GM12878 (cell line): ENCODE data around the gene ANKRD65. TPM values are rescaled to one million over a fixed set of nuclear protein-coding genes. Genes with fewer than 3 reads are reported as not detected.

Experiments
- ATAC-seq: fragments of 200-7000 bp; cut with Tn5 transposase; 3 replicates; pipeline ENCODE4 v1.9.1; 2020; ENCODE audit warnings: mild to moderate bottlenecking, moderate library complexity
- BruUV-seq: library from RNA; stranded (reverse); fragments of 400-500 nt; replicated peaks from 2 replicates; lab custom pipeline; 2021; lab: Mats Ljungman, UMichigan
- CTCF ChIA-PET: fragments of 300-600 bp; sonication (Branson Sonifier 250); formaldehyde crosslinking; extraction: SDS; loops from one replicate; lab custom pipeline; 2021; ENCODE audit warnings: inconsistent platforms; lab: Yijun Ruan, JAX
- POLR2A ChIA-PET: fragments of 350-600 bp; formaldehyde crosslinking; extraction: SDS; loops from one replicate; lab custom pipeline; 2021; ENCODE audit warnings: inconsistent platforms; lab: Charles Lee
- RAD21 ChIA-PET: fragments of 300-600 bp; sonication (Branson Sonifier 250); formaldehyde crosslinking; loops from one replicate; lab custom pipeline; 2023; ENCODE audit warnings: antibody characterized with exemption; ENCODE audit not compliant: unreplicated experiment; lab: Charles Lee
- SMC1A ChIA-PET: fragments of 300-600 bp; sonication (Branson Sonifier 250); formaldehyde crosslinking; loops from one replicate; lab custom pipeline; 2023; ENCODE audit not compliant: unreplicated experiment, uncharacterized antibody; lab: Charles Lee
- DNase-seq: peaks from one replicate; pipeline ENCODE4 v3.0.0-alpha.2; 2011; ENCODE audit warnings: low read depth, low spot score
- FAIRE-seq: peaks from 3 replicates; lab custom pipeline; 2011; peaks lifted over from hg19 to GRCh38; lab: Jason Lieb, UNC
- H2AFZ ChIP-seq: 2 replicates; pipeline ENCODE4 v1.6.0; 2011; ENCODE audit warnings: low read depth, low read length, control low read depth; ENCODE audit not compliant: control insufficient read depth
- H3K27ac ChIP-seq: 2 replicates; pipeline ENCODE4 v1.5.1; 2011; ENCODE audit warnings: control low read depth; ENCODE audit not compliant: control insufficient read depth, insufficient read depth
- H3K27me3 ChIP-seq, 2 experiments: replicated peaks in 1 of 2; 2 replicates each; pipeline versions ENCODE4 v1.6.0 to v1.6.1; 2011; ENCODE audit warnings: low read length in 1 of 2; ENCODE audit not compliant: control insufficient read depth in 2 of 2, insufficient read depth in 2 of 2
- H3K36me3 ChIP-seq, 2 experiments: 2 replicates each; pipeline ENCODE4 v1.5.1; 2011; ENCODE audit warnings: low read length in 1 of 2; ENCODE audit not compliant: control insufficient read depth in 2 of 2, insufficient read depth in 2 of 2
- H3K4me1 ChIP-seq: 2 replicates; pipeline ENCODE4 v1.6.1; 2011; ENCODE audit warnings: mild to moderate bottlenecking, low read length, moderate library complexity, mixed read lengths; ENCODE audit not compliant: control insufficient read depth, insufficient read depth
- H3K4me2 ChIP-seq: 2 replicates; pipeline ENCODE4 v1.6.0; 2011; ENCODE audit warnings: control low read depth; ENCODE audit not compliant: control insufficient read depth, insufficient read depth
- H3K4me3 ChIP-seq: fragments of 200-600 bp; sonication (generic); 2 replicates; pipeline ENCODE4 v1.5.1; 2016
- H3K79me2 ChIP-seq: 2 replicates; pipeline ENCODE4 v1.6.0; 2011; ENCODE audit warnings: low read length; ENCODE audit not compliant: control insufficient read depth, insufficient read depth
- H3K9ac ChIP-seq: 2 replicates; pipeline ENCODE4 v1.8.0; 2011; ENCODE audit warnings: low read length, control low read depth, mixed read lengths; ENCODE audit not compliant: control insufficient read depth, insufficient read depth
- H3K9me3 ChIP-seq: replicated peaks from 3 replicates; pipeline ENCODE4 v1.5.1; 2011; ENCODE audit warnings: mild to moderate bottlenecking, low read length; ENCODE audit not compliant: control insufficient read depth, insufficient read depth
- H4K20me1 ChIP-seq: 2 replicates; pipeline ENCODE4 v1.6.0; 2011; ENCODE audit not compliant: control insufficient read depth, insufficient read depth
- BRCA1 ChIP-seq: IDR thresholded peaks from 2 replicates; pipeline ENCODE4 v1.6.1; 2011; ENCODE audit warnings: low read depth, low read length, improper control_type of control experiment
- CBFB ChIP-seq: IDR thresholded peaks from 2 replicates; pipeline ENCODE4 v1.6.1; 2016; ENCODE audit warnings: antibody characterized with exemption, low read depth
- MXI1 ChIP-seq: fragments of 150-350 bp; IDR thresholded peaks from 2 replicates; pipeline ENCODE4 v1.6.1; 2011; ENCODE audit warnings: low read depth, mild to moderate bottlenecking, inconsistent platforms, low read length, improper control_type of control experiment
- MYB ChIP-seq: fragments of 150-350 bp; IDR thresholded peaks from 2 replicates; pipeline ENCODE4 v1.6.1; 2014; ENCODE audit warnings: mild to moderate bottlenecking, low read depth, low read length, borderline replicate concordance
- MYC ChIP-seq: IDR thresholded peaks from 2 replicates; pipeline ENCODE4 v1.6.1; 2011; ENCODE audit warnings: mild to moderate bottlenecking, low read length, moderate library complexity, inconsistent platforms; ENCODE audit not compliant: insufficient read depth, insufficient replicate concordance, insufficient read length, severe bottlenecking
- PAX5 ChIP-seq: IDR thresholded peaks from 2 replicates; pipeline ENCODE4 v1.6.1; 2011; ENCODE audit warnings: low read depth, low read length, borderline replicate concordance
- POLR2A ChIP-seq: IDR thresholded peaks from 2 replicates; pipeline ENCODE4 v1.6.1; 2011; ENCODE audit warnings: low read depth, mild to moderate bottlenecking, low read length
- POLR2AphosphoS5 ChIP-seq: IDR thresholded peaks from 2 replicates; pipeline ENCODE4 v1.6.1; 2011; ENCODE audit warnings: mild to moderate bottlenecking, low read length, inconsistent platforms
- RAD51 ChIP-seq: fragments of 450-650 bp; IDR thresholded peaks from 2 replicates; pipeline ENCODE4 v1.6.1; 2016; ENCODE audit warnings: moderate library complexity, mild to moderate bottlenecking, inconsistent platforms
- SUZ12 ChIP-seq: fragments of 200-600 bp; sonication (generic); IDR thresholded peaks from one replicate; pipeline ENCODE4 v1.6.1; 2018; ENCODE audit warnings: antibody characterized with exemption, mild to moderate bottlenecking; ENCODE audit not compliant: unreplicated experiment
- TARDBP ChIP-seq: IDR thresholded peaks from 2 replicates; pipeline ENCODE4 v1.6.1; 2016; ENCODE audit warnings: borderline replicate concordance
- TCF12 ChIP-seq: IDR thresholded peaks from 2 replicates; pipeline ENCODE4 v1.6.1; 2011; ENCODE audit warnings: low read depth, mild to moderate bottlenecking, low read length
- WGBS: methylation state at CpG from one replicate; pipeline ENCODE4 v1.1.6; 2016; ENCODE audit warnings: low lambda C conversion rate; ENCODE audit not compliant: insufficient replicate concordance, insufficient coverage; ENCODE audit errors: missing lambda C conversion rate; 5-methylcytosine and 5-hydroxymethylcytosine counted together
- in situ Hi-C: fragments of 300-500 bp; cut with MboI; formaldehyde crosslinking; loops from 9 replicates; pipeline ENCODE4 v1.14.3; 2018; ENCODE audit warnings: mixed read lengths
- intact Hi-C: fragments of 100-400 bp; cut with micrococcal nuclease; formaldehyde crosslinking; loops from one replicate; pipeline ENCODE4 v1.14.2; 2022; ENCODE audit not compliant: unreplicated experiment
- polyA plus RNA-seq, 11 experiments: library from polyadenylated mRNA; depleted of rRNA in 4 of 11; unstranded in 6 of 11; stranded (reverse) in 5 of 11; fragments of >200 nt; fragmentation: Nextera tagmentation in 4 of 11; fragmentation: Illumina TruSeq in 1 of 11; extraction: Ambion mirVana in 4 of 11; extraction: Trizol in 1 of 11; gene quantifications; 1 replicate in 1 of 11; 2 replicates in 10 of 11; pipeline versions ENCODE4 v1.2.1 to v1.2.3, GENCODE V29; 2011 to 2016; ENCODE audit warnings: inconsistent platforms in 2 of 11, missing spikeins in 2 of 11, low read depth in 1 of 11
- total RNA-seq, 4 experiments: library from RNA; depleted of rRNA in 3 of 4; stranded (reverse); fragments of >200 nt in 3 of 4; fragmentation: Illumina TruSeq in 1 of 4; extraction: Trizol in 1 of 4; gene quantifications; 2 replicates each; pipeline versions ENCODE4 v1.2.1 to v1.2.3, GENCODE V29; 2013 to 2021
- TF ChIP-seq, protein P1 (sequence below): fragments of 450-650 bp; IDR thresholded peaks from 2 replicates; pipeline ENCODE4 v1.6.1; 2018; ENCODE audit warnings: mild to moderate bottlenecking, low read depth, moderate library complexity; ENCODE audit not compliant: partially characterized antibody

ANKRD65 gene
- total and polyA plus RNA-seq, 10 of the 15 experiments (the other 5 are each of a cell fraction or from before 2014, with no cell fraction given), result 0.05 to 2.8 (median 0.37) TPM

DNA sequence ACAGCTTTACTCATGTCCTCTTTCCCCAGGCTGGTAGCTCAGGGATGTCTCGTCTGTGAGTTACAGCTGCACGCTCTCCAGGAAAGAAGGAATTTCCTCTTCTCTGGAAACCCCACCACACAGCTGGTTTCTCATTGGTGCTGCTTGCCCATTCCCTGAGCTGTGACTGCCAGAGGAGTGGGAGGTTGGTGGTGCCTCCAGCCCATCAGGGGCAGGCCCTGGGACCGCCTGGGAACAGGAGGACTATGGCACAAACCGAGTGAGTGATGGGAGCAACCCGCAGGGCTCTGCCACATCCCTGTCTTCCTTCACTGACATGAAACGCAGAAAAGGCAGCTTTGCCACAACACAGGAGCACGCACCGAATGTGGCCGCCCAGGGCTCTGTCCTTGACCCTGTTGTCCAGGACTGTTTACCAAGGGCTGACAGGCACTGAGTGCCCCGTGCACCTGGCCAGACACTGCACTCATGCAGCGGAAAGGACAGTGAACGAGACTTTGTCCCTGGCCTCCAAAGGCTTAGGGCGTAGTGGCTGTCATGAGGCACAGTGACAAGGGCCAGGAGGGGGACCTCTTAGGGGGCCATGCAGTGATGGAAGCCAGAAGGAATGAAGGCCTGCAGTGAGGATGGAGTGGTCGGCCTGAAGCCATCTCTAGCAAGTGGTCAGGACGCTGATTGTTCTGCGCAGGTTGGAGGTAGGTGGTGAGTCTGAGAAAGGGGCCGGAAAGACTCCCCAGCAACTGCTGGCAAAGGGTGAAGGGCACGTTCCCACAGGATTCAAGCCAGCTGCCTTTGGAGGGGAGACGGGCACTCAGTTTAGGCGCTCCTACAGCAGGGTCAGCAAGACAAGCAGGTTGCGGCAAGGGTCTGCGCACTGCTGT lies 20.3 kb downstream of the ANKRD65 start:
- Histone ChIP-seq H2AFZ (no peak overlapping the region), H3K27ac (peak overlapping the region; percentile 78), H3K79me2 (peaks cover 63% of the 10 kb centered on the region), H3K4me3 (peak overlapping the region; percentile 77), H4K20me1 (no peaks in the 10 kb centered on the region; the same call in 1 of the 2 replicates), H3K4me2 (peak overlapping the region; percentile 73), H3K36me3 (peaks cover 14 to 31% of the 10 kb centered on the region in 2 experiments), H3K4me1 (peaks cover 30% of the 10 kb centered on the region), H3K27me3 (no peaks in the 10 kb centered on the region), H3K9ac (peak overlapping the region; percentile 99), H3K9me3 (no peaks in the 10 kb centered on the region)
- CTCF ChIA-PET, result interaction anchor here (1.3 to 1.6 kb wide), 5 partner anchors 15 to 40 kb away, joined by 3 to 6 read pairs (median 4); partner anchors contain the start of gene AURKAIP1
- FAIRE-seq, result no peak
- no peak for DNase-seq
- RAD21 ChIA-PET, result interaction anchor here (1.0 to 1.7 kb wide), 3 partner anchors 9 to 40 kb away, joined by 3 to 4 read pairs (median 3); no protein-coding TSS in a partner anchor
- intact Hi-C loops, result no loop called here
- WGBS, result 79% methylated on average over 22 of the region's 22 CpGs
- no TSS peak for BruUV-seq
- no peak for ATAC-seq
- in situ Hi-C loops, result loop anchor here (5.0 kb wide), 1 partner anchor 106 kb away; no protein-coding TSS in a partner anchor
- POLR2A ChIA-PET, result interaction anchor here (1.2 to 2.1 kb wide), 3 partner anchors 14 to 37 kb away, joined by 6 to 17 read pairs (median 6); partner anchors contain the start of gene AURKAIP1
- SMC1A ChIA-PET, result interaction anchor here (0.7 to 0.9 kb wide), 2 partner anchors 37 to 41 kb away, joined by 3 read pairs; no protein-coding TSS in a partner anchor
- TF ChIP-seq TCF12 (no peak), CBFB (peak; percentile 47; the same call in 1 of the 2 replicates), TARDBP (no peak), MYB (no peak), MXI1 (no peak), PAX5 (no peak), RAD51 (no peak), POLR2AphosphoS5 (no peak; the same call in 1 of the 2 replicates), BRCA1 (no peak), MYC (no peak), POLR2A (peak; percentile 62), SUZ12 (no peak)
- TF ChIP-seq, protein P1, sequence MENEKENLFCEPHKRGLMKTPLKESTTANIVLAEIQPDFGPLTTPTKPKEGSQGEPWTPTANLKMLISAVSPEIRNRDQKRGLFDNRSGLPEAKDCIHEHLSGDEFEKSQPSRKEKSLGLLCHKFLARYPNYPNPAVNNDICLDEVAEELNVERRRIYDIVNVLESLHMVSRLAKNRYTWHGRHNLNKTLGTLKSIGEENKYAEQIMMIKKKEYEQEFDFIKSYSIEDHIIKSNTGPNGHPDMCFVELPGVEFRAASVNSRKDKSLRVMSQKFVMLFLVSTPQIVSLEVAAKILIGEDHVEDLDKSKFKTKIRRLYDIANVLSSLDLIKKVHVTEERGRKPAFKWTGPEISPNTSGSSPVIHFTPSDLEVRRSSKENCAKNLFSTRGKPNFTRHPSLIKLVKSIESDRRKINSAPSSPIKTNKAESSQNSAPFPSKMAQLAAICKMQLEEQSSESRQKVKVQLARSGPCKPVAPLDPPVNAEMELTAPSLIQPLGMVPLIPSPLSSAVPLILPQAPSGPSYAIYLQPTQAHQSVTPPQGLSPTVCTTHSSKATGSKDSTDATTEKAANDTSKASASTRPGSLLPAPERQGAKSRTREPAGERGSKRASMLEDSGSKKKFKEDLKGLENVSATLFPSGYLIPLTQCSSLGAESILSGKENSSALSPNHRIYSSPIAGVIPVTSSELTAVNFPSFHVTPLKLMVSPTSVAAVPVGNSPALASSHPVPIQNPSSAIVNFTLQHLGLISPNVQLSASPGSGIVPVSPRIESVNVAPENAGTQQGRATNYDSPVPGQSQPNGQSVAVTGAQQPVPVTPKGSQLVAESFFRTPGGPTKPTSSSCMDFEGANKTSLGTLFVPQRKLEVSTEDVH, result no peak
